ENCODE measurements around the gene MYO16. TPM values are rescaled to one million over a fixed set of nuclear protein-coding genes. Genes with fewer than 3 reads are reported as not detected.

Gene MYO16
- total RNA-seq, 1 donor from 2014 or later, result not detected

GRCh38 chr13:109002934-109003333 lies 373.5 kb downstream of the MYO16 start:
- no peaks in the 10 kb centered on the region for H3K36me3 ChIP-seq (ENCODE audit: control insufficient read depth, insufficient read depth, low read length)
- no peaks in the 10 kb centered on the region for H3K27me3 ChIP-seq (ENCODE audit: control insufficient read depth, insufficient read depth, low read length)
- no peak for TF ChIP-seq CTCF (IDR thresholded peaks at IDR 0.05; ENCODE audit: insufficient read depth, low read length, severe bottlenecking)
- FAIRE-seq (no peak), DNase-seq (ENCODE audit: low read depth) (no peak)
- no peak overlapping the region for H3K4me3 ChIP-seq (ENCODE audit: low read depth, low read length)

GRCh38 chr13:109007946-109008345 lies 378.5 kb downstream of the MYO16 start:
- no peaks in the 10 kb centered on the region for H3K27me3 ChIP-seq (ENCODE audit: control insufficient read depth, insufficient read depth, low read length)
- TF ChIP-seq CTCF (IDR thresholded peaks at IDR 0.05; ENCODE audit: insufficient read depth, low read length, severe bottlenecking), result no peak
- no peaks in the 10 kb centered on the region for H3K36me3 ChIP-seq (ENCODE audit: control insufficient read depth, insufficient read depth, low read length)
- no peak overlapping the region for H3K4me3 ChIP-seq (ENCODE audit: low read depth, low read length)
- no peak for FAIRE-seq
- peak; percentile 16 for DNase-seq (ENCODE audit: low read depth)

- Histone ChIP-seq H3K36me3 (ENCODE audit: control insufficient read depth, insufficient read depth, low read length) (no peaks in the 10 kb centered on the region), H3K27me3 (ENCODE audit: control insufficient read depth, insufficient read depth, low read length) (no peaks in the 10 kb centered on the region), H3K4me3 (ENCODE audit: low read depth, low read length) (no peak overlapping the region)
- DNase-seq (ENCODE audit: low read depth) (no peak), FAIRE-seq (no peak)
- no peak for TF ChIP-seq CTCF (IDR thresholded peaks at IDR 0.05; ENCODE audit: insufficient read depth, low read length, severe bottlenecking)
Measured at GRCh38 chr13:109009756-109010155, 380.3 kb downstream of the MYO16 start.

GRCh38 chr13:109010912-109011311 lies 381.5 kb downstream of the MYO16 start:
- Histone ChIP-seq H3K4me3 (ENCODE audit: low read depth, low read length) (no peak overlapping the region), H3K36me3 (ENCODE audit: control insufficient read depth, insufficient read depth, low read length) (no peaks in the 10 kb centered on the region), H3K27me3 (ENCODE audit: control insufficient read depth, insufficient read depth, low read length) (no peaks in the 10 kb centered on the region)
- no peak for TF ChIP-seq CTCF (IDR thresholded peaks at IDR 0.05; ENCODE audit: insufficient read depth, low read length, severe bottlenecking)
- DNase-seq (ENCODE audit: low read depth) (no peak), FAIRE-seq (no peak)

- no peak for DNase-seq (ENCODE audit: low read depth)
- no peak overlapping the region for H3K4me3 ChIP-seq (ENCODE audit: low read depth, low read length)
- no peaks in the 10 kb centered on the region for H3K36me3 ChIP-seq (ENCODE audit: control insufficient read depth, insufficient read depth, low read length)
- H3K27me3 ChIP-seq (ENCODE audit: control insufficient read depth, insufficient read depth, low read length), result no peaks in the 10 kb centered on the region
- no peak for TF ChIP-seq CTCF (IDR thresholded peaks at IDR 0.05; ENCODE audit: insufficient read depth, low read length, severe bottlenecking)
- FAIRE-seq, result no peak
Measured at GRCh38 chr13:109012115-109012514, 382.7 kb downstream of the MYO16 start.

- no peaks in the 10 kb centered on the region for H3K36me3 ChIP-seq (ENCODE audit: control insufficient read depth, insufficient read depth, low read length)
- TF ChIP-seq CTCF (IDR thresholded peaks at IDR 0.05; ENCODE audit: insufficient read depth, low read length, severe bottlenecking), result no peak
- H3K4me3 ChIP-seq (ENCODE audit: low read depth, low read length), result no peak overlapping the region
- FAIRE-seq (no peak), DNase-seq (ENCODE audit: low read depth) (no peak)
- no peaks in the 10 kb centered on the region for H3K27me3 ChIP-seq (ENCODE audit: control insufficient read depth, insufficient read depth, low read length)
Measured at GRCh38 chr13:109021558-109021957, 392.1 kb downstream of the MYO16 start.
